ENCODE measurements around the gene ITM2B.

Gene ITM2B

GRCh38 chr13:48297131-48297786, 64.3 kb downstream of the ITM2B start:
- no peak for TF ChIP-seq CEBPB (IDR thresholded peaks at IDR 0.05)
- no peak for TF ChIP-seq EP300 (IDR thresholded peaks at IDR 0.05; ENCODE audit: borderline replicate concordance)
- no peak for TF ChIP-seq FOXM1 (IDR thresholded peaks at IDR 0.05; ENCODE audit: borderline replicate concordance, low read depth)
- TF ChIP-seq TEAD4 (IDR thresholded peaks at IDR 0.05) = no peak
- no peak for TF ChIP-seq YY1 (IDR thresholded peaks at IDR 0.05; ENCODE audit: low read depth)
- no peak for TF ChIP-seq ZBTB7A (IDR thresholded peaks at IDR 0.05; ENCODE audit: low read depth)
- TF ChIP-seq RAD21 (IDR thresholded peaks at IDR 0.05; ENCODE audit: low read depth) = no peak
- TF ChIP-seq NFIC (IDR thresholded peaks at IDR 0.05) = no peak
- TF ChIP-seq MAX (IDR thresholded peaks at IDR 0.05) = no peak
- no peak for TF ChIP-seq TAF1 (IDR thresholded peaks at IDR 0.05; ENCODE audit: low read depth)
- no peak for TF ChIP-seq EGR1 (IDR thresholded peaks at IDR 0.05)
- TF ChIP-seq USF1 (IDR thresholded peaks at IDR 0.05) = no peak
- TF ChIP-seq REST (IDR thresholded peaks at IDR 0.05; ENCODE audit: low read depth) = no peak
- no peak for TF ChIP-seq TCF12 (IDR thresholded peaks at IDR 0.05; ENCODE audit: low read depth)
- no peak for TF ChIP-seq CREB1 (IDR thresholded peaks at IDR 0.05; ENCODE audit: low read depth)

GRCh38 chr13:48299591-48299990, 66.6 kb downstream of the ITM2B start:
- no peak for TF ChIP-seq TEAD4 (IDR thresholded peaks at IDR 0.05)
- TF ChIP-seq MAX (IDR thresholded peaks at IDR 0.05) = no peak
- no peak for TF ChIP-seq EP300 (IDR thresholded peaks at IDR 0.05; ENCODE audit: borderline replicate concordance)
- no peak for TF ChIP-seq FOXM1 (IDR thresholded peaks at IDR 0.05; ENCODE audit: borderline replicate concordance, low read depth)
- no peak for TF ChIP-seq TCF12 (IDR thresholded peaks at IDR 0.05; ENCODE audit: low read depth)
- no peak for TF ChIP-seq RAD21 (IDR thresholded peaks at IDR 0.05; ENCODE audit: low read depth)
- no peak for TF ChIP-seq TAF1 (IDR thresholded peaks at IDR 0.05; ENCODE audit: low read depth)
- TF ChIP-seq ZBTB7A (IDR thresholded peaks at IDR 0.05; ENCODE audit: low read depth) = no peak
- no peak for TF ChIP-seq YY1 (IDR thresholded peaks at IDR 0.05; ENCODE audit: low read depth)
- TF ChIP-seq EGR1 (IDR thresholded peaks at IDR 0.05) = no peak
- no peak for TF ChIP-seq USF1 (IDR thresholded peaks at IDR 0.05)
- no peak for TF ChIP-seq CREB1 (IDR thresholded peaks at IDR 0.05; ENCODE audit: low read depth)
- no peak for TF ChIP-seq REST (IDR thresholded peaks at IDR 0.05; ENCODE audit: low read depth)
- TF ChIP-seq NFIC (IDR thresholded peaks at IDR 0.05) = no peak
- TF ChIP-seq CEBPB (IDR thresholded peaks at IDR 0.05) = no peak

- no peak for TF ChIP-seq TEAD4 (IDR thresholded peaks at IDR 0.05)
These were observed 69.9 kb downstream of the ITM2B start for GRCh38 chr13:48302871-48303358.

GRCh38 chr13:48303359-48304142, 70.5 kb downstream of the ITM2B start, which contains the start of gene RB1:
Gene RB1, plus strand, starts transcription at chr13:48303751. Its CDS starts 162 bp downstream, at chr13:48303913.
- TF ChIP-seq TEAD4 (IDR thresholded peaks at IDR 0.05) = peak; percentile 30; the same call in 1 of the 2 replicates
- TF ChIP-seq RAD21 (IDR thresholded peaks at IDR 0.05; ENCODE audit: low read depth) = no peak
- TF ChIP-seq EGR1 (IDR thresholded peaks at IDR 0.05) = peak; percentile 33; the same call in 1 of the 2 replicates
- TF ChIP-seq TAF1 (IDR thresholded peaks at IDR 0.05; ENCODE audit: low read depth) = peak; percentile 91
- TF ChIP-seq EP300 (IDR thresholded peaks at IDR 0.05; ENCODE audit: borderline replicate concordance) = peak; percentile 30; the same call in 1 of the 2 replicates
- TF ChIP-seq FOXM1 (IDR thresholded peaks at IDR 0.05; ENCODE audit: borderline replicate concordance, low read depth) = peak; percentile 42; the same call in 1 of the 2 replicates
- peak; percentile 81 for TF ChIP-seq MAX (IDR thresholded peaks at IDR 0.05)
- TF ChIP-seq ZBTB7A (IDR thresholded peaks at IDR 0.05; ENCODE audit: low read depth) = 0 out of 2 replicates have a peak, but pooled peaks have one; percentile 51
- TF ChIP-seq YY1 (IDR thresholded peaks at IDR 0.05; ENCODE audit: low read depth) = peak; percentile 48; the same call in 1 of the 2 replicates
- peak; percentile 76 for TF ChIP-seq TCF12 (IDR thresholded peaks at IDR 0.05; ENCODE audit: low read depth)
- peak; percentile 75 for TF ChIP-seq NFIC (IDR thresholded peaks at IDR 0.05)
- no peak for TF ChIP-seq USF1 (IDR thresholded peaks at IDR 0.05)
- peak; percentile 94 for TF ChIP-seq CREB1 (IDR thresholded peaks at IDR 0.05; ENCODE audit: low read depth)
- no peak for TF ChIP-seq REST (IDR thresholded peaks at IDR 0.05; ENCODE audit: low read depth)
- no peak for TF ChIP-seq CEBPB (IDR thresholded peaks at IDR 0.05)
